NCI-H2107 treated with DMSO at 0.1 percent for 48 hours (cell line): ENCODE measurements around the gene CCDC39.

Source experiments
- DNase-seq: peaks from one replicate; lab custom pipeline; 2025; ENCODE audit not compliant: unreplicated experiment; lab: John Stamatoyannopoulos, UW

Gene CCDC39

DNA sequence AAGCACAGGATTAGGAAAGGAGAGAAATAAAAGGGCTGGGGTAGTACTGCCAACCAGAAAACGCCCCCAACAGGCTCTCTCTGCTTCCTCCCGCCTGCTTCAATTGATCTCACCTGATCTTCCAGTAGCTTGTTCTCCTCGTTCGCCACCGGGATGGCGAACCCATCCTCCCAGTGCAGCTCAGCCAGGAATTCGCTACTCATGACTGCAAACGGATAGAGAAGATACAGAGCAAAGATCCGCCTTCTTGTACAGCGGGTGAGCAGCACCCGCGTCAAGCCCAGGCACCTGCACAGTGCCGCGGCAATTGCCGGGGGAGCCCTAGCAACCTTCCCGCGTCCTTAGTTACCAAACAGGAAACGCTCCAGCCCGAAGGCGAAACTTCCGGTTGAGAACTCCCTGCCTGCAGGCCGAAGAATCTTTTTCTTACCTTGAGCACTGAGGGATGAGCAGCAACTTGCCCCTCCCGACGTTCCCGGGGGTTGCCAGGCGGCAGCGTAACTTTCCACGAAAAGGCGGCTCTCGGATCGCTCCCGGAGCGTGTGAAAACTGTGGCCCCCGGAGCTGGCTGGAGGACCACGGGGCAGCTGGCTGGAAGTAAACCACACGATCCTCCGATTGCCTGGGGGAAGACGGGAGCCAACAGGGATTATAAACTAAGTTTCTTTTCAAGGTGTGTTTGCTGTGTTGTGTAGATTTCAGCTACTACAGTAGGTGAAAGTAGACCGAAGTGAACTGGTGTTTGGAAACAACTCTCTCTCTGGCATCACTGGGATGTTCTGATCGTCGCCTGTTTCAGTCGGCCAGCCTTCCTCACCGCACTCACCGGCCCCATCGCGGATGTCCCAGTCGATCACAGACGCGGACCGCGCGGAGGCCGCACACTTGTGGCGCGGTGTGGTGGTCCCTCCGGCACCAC lies at the start of gene CCDC39:
TSS of gene CCDC39 (minus strand) at position 312 of the 919 bp plus-strand sequence. CDS start at position 203, 109 bp downstream.
- DNase-seq: peak; percentile 85

DNA sequence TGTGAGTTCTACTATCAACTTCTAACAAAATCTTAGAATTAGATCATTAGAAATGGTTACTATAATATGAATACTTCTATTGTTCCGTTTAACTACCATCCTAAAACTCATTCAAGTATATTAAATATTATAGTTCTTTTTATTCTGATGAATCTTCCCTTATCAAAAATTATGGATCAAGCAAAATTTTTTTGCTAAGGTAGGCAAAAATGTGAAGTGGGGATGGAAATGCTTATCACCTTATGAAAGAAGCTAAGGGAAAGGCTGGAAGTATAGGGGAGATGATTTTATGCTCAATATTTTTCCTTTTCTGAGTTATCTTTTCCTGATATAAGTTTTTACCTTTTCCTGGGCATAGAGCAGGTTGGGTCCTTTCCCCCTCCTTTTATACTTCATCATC lies 40.7 kb upstream of the CCDC39 start:
- DNase-seq: no peak

DNA sequence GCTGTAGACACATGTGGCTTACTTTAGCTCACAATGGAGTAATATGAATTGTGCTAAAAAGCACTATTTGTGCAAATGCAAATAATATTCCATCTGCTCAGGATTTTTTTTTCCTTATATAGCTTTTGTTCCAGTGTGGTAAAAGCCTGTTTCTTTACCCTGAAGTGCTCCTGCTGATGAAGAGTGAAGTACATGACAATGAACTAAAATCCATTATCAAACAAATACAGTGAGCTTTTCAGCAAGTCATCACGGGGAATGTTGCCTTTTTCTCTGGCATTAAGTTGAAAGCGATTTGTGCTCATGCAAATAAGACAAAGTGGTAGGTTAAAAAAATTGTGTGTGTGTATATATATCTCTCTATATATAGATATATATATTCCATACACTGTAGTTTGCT lies 28.6 kb upstream of the CCDC39 start:
- peak; percentile 77 for DNase-seq

DNA sequence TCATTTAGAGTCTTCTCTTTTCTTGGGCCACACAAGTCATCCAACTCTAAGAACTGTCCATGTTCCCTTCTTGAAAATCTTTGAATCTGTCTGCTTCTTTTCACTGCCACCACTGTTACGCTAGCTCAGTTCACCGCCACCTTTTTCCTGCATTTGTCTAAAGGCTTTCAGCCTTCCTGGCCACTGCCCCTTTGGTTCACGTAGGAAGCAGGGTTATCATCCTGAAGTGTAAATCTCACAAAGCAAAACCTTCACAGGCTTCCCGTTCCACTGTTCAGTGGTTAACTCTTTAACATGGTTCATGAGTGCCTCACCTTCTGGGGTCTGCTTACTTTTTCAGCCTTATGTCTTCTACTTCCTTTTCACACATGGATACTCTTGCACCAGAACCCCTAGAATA lies 26.3 kb upstream of the CCDC39 start:
- no peak for DNase-seq

DNA sequence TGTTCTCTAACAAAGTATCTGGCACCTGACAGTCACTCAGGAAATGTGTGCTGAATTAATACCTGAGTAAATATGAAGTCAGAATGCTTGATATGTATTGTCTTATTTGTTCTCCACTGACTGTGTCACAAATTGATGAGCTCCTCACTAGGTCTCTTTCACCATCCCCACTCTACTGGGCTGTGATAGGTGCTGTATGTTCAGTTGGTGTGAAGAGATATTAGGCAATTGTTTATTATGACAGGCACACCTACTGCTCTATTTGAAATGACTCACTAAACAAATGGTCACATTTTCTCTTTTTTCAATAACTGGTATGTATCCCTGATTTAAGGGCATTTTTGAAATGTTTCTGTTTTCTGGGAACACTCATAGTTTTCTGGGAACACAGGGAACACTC lies 25.2 kb upstream of the CCDC39 start:
- DNase-seq: no peak

DNA sequence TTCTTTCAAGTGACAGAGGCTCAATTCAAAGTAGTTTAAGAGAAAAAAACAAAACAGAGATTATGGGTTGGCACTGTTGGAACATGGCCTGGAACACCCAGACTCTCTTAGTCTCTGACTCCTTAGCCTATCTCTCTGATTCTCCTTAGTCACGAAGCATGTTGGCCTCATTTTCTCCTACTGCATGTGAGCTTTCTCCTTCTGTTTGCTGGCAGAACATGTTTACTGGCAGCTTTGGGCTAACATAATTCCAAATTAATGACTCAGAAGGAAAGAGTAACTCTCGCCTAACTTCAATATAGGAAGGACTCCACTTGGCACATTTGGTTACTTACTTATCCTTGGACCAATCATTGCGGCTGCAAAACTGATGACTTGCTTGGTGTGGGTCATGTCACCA lies 21.7 kb upstream of the CCDC39 start:
- DNase-seq: no peak

DNA sequence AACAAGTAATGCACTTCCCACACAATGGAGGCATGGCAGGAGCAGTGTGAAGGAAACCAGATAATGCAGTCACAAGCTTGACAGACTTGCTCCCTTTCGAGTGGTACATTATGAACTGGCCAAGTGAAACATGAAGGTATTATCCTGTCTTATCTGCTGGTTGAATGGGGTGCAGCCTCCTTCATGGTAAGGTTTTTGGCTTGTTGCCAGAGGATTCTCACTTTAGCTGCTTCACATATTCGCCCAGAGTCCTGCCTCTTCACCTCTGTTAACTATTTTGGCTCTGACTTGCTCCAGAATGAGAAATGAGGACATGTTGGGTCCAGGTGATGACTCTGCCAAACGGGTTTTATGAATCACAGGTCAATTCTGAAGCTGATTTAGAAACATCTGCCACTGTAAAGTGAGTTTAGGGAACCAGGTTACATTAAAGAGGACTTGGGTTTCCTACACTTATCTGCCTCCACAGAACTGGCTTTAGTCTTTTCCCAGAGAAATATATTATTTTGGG lies 19.5 kb upstream of the CCDC39 start:
- no peak for DNase-seq

DNA sequence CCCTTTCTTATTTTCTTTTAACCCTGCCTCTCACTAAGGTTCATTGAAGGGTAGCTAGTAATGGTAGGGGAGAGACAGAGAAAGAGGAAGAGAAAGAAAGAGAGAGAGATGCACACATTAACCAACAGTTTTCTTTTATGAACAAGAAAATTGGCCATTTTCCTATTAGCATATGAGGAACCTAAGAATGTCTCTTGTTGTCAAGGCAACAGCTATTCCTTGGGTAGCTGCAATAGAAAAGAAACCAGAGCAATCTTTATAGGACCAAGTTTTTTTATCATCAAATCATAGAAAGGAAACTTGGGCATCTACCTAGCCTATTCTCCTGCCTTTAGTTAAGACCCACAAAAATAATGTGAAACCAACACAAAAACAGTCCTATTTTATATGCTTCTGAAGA lies 15.0 kb upstream of the CCDC39 start:
- DNase-seq: no peak

DNA sequence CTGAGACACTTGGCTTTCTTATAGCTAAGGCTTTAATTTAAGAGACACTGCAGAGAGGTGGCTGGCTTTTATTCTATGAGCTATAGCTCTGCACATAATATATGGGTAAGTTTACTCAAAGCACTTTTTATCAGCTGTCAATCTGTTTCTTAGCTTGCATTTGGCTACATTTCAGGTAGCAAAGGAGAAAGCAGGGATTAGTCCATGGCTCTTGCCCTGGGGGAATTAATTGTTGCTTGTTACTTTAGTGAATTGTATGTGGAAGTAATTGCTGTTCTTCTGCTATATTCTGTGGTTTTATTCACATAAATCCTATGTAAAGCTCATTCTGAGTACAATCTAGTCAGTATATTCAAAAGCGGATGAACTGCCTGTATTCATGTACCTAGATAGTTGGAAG lies 14.4 kb upstream of the CCDC39 start:
- DNase-seq: peak; percentile 74

DNA sequence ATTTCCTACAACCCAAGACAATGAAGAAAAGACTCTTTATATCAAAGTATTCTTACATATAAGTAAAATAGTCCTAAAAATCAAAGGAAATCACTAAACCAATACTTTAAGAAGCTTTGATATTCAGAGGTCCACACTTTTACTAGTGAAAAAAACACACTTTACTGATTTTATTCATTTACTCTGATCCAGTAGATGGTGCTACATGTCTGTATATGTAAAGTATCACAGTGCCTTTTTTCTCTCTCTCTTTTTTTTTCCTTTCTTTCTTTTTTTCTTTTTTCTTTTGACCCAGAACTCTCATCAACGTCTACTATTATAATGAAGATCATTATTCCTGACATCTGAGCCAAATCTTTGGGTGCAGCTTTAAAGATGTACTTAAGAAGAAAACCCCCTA lies 10.8 kb upstream of the CCDC39 start:
- DNase-seq: peak; percentile 73

DNA sequence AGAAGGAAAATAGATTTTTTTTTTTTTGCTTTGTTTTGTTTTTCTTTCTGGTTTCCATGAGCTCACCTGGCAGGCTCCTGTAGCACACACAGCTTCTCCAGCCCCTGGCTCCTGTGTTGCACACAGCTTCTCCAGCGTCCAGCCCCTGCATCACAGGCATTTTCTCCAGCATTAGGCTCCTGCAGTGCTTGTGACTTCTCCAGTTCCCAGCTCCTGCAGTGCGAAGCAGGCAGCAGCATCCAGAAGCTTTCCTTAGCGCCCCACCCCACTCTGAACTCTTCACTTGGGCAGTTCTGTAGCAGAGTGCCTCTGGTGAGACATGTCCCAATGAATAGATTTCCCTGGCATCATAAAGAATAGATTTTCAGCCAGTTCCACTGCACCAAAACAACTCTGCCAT lies 5.5 kb upstream of the CCDC39 start:
- DNase-seq: peak; percentile 54

DNA sequence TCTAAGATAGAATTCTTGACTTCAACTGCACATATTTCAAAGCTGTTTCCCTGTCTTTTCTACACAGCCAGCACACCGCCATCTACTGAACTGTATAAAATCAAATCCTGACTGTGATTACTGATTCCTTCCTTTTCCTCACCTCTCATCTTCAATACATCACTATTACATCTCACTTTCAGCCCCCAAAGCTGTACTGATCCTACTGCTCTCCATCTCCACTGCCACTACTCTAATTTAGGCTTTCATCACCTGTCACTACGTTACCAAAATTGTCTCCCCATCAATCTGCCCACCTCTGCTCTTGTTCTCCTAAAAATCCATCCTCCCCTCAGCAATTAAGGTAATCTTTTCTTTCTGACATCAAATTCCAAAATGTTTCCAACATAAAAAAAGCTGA lies 4.5 kb upstream of the CCDC39 start:
- no peak for DNase-seq

DNA sequence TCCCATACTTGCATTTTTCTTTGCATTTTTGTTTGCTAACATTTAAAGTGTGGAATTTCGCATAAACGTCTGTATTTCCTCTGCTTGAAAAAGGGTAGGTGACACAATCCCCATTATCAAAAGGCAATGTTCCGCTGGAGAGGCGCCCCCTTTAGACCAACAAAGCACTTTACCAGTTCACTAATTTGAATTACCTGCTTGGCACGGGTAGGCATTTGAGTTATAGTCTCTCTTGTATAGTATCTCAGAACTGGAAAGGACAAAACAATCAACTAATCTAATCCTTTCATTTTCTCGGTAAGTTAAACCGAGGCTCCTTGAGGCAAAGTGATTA lies 775 bp upstream of the CCDC39 start:
- peak; percentile 81 for DNase-seq

DNA sequence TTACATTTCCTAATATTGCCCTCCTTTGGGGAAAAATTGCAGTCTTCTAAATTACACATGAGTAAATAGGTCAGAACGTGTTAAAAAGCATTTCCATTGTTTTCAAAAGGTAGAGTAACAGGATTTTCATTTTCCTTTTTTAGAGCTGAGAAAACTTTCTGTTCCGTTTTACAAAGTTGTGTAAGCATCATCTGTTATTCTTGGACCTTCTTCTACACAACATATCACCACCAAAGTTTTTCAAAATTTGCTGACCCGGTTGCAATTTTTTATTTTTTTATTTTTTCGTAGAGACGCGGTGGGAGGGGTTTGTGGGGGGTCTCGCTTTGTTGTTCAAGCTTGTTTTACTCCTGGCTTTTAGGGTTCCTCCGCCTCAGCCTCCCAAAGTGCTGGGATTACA lies 1.1 kb downstream of the CCDC39 start:
- no peak for DNase-seq

DNA sequence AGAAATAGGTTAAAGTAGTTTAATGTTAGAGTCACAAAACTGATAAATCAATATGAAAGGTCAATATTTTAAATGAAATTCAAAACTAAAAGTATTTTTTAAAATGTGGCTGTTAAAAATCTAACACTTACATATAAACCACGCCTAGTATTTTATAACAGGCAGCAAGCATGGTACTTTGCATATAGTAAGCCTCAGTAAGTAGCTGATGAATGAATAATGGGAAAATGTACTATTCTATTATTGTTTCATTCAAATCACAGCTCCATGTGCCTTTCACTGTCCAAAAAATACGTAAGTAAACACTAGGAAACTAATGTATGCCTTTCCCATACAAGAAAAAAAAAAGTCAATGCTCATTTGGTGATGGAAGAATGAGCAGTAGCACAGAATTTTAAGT lies 17.8 kb downstream of the CCDC39 start:
- no peak for DNase-seq

DNA sequence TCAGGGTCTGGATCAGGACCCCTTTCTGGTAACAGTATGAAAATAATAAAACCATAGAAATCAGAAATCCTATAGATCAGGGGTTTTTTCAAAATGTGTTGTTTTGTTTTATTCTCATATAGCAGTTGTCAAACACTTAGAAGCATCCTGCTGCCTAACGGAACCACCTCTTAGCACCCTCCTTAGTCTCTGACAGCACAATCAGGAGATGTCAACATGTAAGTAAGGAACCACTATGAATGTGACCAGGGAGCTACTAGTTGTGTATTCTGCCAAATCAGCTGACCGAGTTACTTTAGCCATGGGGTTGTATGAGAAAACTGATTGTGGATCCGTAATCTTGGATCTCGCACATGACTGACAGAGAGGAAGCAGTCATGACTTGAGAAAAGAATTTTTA lies 22.2 kb downstream of the CCDC39 start:
- DNase-seq: no peak

DNA sequence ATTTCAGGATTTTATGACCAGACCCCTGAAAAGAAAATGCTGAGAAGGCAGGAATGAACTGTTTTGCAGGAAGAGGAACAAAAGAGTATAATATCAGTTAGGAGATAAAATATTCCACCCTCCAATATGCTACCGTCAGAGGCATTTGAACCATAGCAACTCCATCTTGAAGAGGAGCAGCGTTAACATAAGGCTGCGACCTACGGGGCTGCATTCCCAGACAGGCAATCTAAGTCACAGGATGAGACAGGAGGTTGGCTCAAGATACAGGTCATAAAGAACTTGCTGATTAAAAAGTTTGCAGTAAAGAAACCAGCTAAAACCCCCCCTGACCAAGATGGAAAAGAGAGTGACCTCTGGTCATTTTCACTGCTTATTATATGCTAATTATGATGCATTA lies 22.9 kb downstream of the CCDC39 start:
- no peak for DNase-seq

DNA sequence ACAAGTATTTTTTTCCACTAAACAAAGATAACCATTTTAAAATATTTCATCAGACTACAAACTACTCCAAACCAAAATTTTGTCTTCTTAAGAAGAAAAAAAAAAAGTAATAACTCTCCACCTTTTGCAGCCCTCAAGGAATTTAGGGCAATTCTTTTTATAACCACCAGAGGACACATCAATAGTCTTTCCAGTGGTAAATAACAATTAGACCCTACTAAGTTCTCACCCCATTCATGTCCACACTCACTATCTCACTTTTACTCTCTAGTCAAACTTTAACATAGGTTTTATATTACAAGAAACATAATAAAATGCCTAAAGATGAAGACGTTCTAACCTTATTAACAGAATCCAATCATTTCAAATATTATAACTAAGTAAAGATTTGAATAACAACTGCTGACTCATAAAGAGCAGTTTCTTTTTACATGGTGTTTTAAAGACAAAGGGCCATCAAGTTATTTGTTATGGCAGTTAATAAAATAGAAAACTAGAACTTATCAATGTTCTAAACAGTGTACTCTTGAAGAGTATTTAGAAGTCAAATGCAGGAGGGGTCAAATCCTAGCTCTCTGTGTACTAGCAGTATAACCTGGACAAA lies 33.0 kb downstream of the CCDC39 start:
- DNase-seq: no peak

DNA sequence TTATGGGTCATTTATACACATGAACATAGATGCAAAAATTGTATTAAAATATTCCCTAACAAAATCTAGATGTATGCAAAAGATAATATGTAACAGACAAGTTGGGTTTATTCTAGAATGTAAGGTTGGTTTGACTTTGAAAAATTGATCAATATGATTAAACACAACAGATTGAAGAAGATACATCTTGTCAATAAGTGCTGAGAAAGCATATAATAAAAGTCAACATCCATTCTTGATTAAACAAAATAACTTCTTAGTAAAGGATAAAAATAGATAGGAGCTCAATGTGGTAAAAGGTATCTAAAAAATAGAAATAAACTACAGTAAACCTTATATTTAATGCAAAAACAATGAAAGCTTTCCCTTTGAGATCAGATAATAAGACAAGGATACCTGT lies 38.3 kb downstream of the CCDC39 start:
- no peak for DNase-seq

DNA sequence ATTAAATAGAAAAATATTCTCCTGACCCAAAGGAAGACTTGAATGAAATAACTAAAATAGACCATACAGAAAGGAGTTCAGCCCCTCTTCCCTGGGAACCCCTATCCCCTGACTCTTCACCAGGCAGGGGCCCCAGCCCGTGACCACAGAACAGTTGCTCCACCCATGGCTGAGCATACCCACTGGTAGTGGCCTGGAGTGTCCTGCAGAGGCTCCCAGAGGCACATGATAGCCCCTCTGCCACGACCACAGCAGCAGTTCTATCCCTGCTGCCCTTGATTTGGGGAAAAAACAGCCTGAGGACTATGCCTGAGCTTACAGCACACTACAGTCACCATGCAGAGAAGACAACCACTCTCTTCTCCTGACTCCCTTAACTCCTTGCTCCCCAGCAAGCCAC lies 45.6 kb downstream of the CCDC39 start:
- no peak for DNase-seq

DNA sequence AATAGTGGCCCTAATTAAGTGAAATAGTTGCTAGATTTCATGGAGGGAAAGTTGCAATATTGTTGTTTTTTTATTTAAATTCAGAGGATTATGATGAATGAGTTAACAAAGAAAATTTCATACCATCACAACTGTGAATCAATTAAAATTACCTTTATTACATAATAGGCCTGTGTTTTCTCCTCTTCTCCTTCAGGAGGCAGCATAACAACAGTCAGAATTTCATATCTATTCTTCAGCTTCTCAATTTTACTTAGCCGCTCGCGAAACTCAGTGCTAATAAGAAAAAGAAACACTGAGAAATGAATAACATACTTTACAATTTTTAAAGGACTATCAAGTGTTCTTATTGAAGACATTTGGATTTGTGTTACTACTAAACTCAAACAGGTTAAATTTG lies 48.0 kb downstream of the CCDC39 start:
- DNase-seq: no peak

DNA sequence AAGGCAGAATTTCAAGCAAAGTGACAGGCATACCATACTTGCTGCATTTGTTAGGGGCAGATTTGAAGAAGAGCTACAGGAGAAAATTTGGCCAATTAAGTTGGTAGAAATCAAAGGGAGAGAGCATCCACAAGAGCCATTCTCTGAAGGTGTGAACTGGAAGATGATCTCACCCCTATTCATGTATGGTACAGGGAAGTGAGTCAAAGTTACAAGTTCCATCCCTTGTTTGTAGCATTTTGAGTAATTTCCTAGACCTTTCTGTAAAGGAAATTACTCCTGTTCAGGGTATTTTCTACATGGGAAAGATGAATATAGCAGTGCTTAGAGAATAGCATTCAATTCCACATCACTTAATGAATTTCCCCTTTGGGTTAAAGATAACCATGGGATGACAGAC lies 48.9 kb downstream of the CCDC39 start:
- DNase-seq: no peak

DNA sequence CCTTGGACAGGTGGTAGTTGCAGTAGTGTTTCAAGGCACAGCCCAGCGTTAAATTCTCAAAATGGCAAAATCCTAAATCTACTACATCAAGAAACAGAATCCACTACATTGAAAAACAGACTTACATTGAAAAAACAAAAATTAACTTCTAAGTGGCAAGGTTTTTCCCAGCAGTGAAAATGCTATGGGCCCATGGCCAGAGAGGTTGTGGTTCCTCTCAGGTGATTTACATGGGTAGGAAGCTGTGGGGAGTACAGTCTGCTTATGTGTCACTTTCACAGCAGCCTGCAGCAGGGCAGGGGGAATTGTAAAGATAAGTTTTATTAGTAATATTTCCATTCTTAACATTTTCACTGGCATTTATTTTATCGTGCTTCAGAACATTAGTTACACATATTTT lies 52.4 kb downstream of the CCDC39 start:
- DNase-seq: no peak
